IPS-20b (cell line): ENCODE measurements around the gene UNC5B.

Experiments used
- H3K27ac ChIP-seq: one replicate; pipeline ENCODE4 v1.5.1; 2013; ENCODE audit warnings: low read length
- H3K27me3 ChIP-seq: 2 replicates; pipeline ENCODE4 v1.6.1; 2013; ENCODE audit warnings: mild to moderate bottlenecking, low read length, inconsistent platforms; ENCODE audit not compliant: insufficient read depth
- H3K36me3 ChIP-seq: 2 replicates; pipeline ENCODE4 v1.6.1; 2013; ENCODE audit warnings: low read depth, mild to moderate bottlenecking, inconsistent platforms, low read length, moderate library complexity; ENCODE audit not compliant: insufficient read depth
- H3K4me1 ChIP-seq: 2 replicates; pipeline ENCODE4 v1.6.1; 2013; ENCODE audit warnings: mild to moderate bottlenecking, control low read depth, inconsistent platforms, low read length, moderate library complexity; ENCODE audit not compliant: insufficient read depth
- H3K4me3 ChIP-seq: 2 replicates; pipeline ENCODE4 v1.5.1; 2013; ENCODE audit warnings: mild to moderate bottlenecking, low read length, inconsistent platforms
- H3K9ac ChIP-seq: 2 replicates; pipeline ENCODE4 v1.6.1; 2013; ENCODE audit warnings: low read depth, mild to moderate bottlenecking, inconsistent platforms, low read length, moderate library complexity
- H3K9me3 ChIP-seq: 2 replicates; pipeline ENCODE4 v1.6.1; 2013; ENCODE audit warnings: mild to moderate bottlenecking, low read depth, low read length, inconsistent platforms; ENCODE audit not compliant: insufficient read depth

UNC5B gene

GRCh38 chr10:71236822-71237682, 24.7 kb downstream of the UNC5B start:
- Histone ChIP-seq H3K9ac (no peak overlapping the region), H3K4me1 (peaks cover 26% of the 10 kb centered on the region), H3K27ac (no peak overlapping the region), H3K9me3 (no peaks in the 10 kb centered on the region), H3K36me3 (no peaks in the 10 kb centered on the region), H3K4me3 (no peak overlapping the region), H3K27me3 (no peaks in the 10 kb centered on the region)

GRCh38 chr10:71237843-71238623, 25.7 kb downstream of the UNC5B start:
- H3K4me1 ChIP-seq = peaks cover 26% of the 10 kb centered on the region
- H3K4me3 ChIP-seq = no peak overlapping the region
- H3K9ac ChIP-seq = no peak overlapping the region
- no peak overlapping the region for H3K27ac ChIP-seq
- H3K9me3 ChIP-seq = no peaks in the 10 kb centered on the region
- no peaks in the 10 kb centered on the region for H3K27me3 ChIP-seq
- H3K36me3 ChIP-seq = no peaks in the 10 kb centered on the region

- Histone ChIP-seq H3K4me3 (no peak overlapping the region), H3K9me3 (no peaks in the 10 kb centered on the region), H3K27ac (no peak overlapping the region), H3K9ac (no peak overlapping the region), H3K4me1 (peaks cover 26% of the 10 kb centered on the region), H3K36me3 (no peaks in the 10 kb centered on the region), H3K27me3 (no peaks in the 10 kb centered on the region)
These were observed 26.3 kb downstream of the UNC5B start for GRCh38 chr10:71238626-71239025.

DNA sequence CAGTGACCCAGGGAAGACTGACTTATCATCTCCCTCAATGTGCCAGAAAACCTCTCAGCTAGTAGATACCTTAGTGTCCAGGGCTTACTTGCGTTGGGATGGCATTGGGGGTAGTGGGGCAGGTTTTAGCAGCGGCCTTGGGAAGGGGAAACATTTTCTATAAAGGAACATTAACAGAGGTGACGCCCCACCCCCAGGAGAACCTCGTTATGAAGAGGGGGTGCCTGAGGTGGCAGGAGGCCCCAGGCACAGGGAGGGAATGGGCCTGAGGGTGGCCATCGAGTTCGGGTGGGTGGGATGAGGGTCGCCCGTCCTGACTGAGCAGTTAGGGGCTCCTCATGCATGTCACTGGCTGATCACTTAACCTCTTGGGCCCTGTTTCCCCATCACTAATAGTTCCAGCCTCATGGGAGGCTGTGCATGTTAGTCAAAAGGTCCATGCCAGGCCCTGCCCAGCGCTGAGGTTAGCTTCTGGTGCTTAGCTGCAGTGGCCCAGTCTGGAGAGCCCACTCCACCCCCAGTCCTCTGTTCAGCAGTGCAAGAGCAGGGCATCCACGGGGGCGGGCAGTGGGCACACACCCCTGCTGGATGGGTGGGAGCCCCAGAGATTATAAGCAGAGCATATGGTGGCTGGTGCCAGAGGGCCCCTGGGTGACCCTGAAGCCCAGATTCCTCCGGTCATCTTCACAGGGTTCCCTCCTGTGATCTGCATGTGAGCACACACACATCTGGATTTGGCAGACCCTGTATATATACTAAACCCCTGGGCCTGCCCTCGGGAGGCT, 27.0 kb downstream of the UNC5B start:
- Histone ChIP-seq H3K9ac (no peak overlapping the region), H3K4me3 (no peak overlapping the region), H3K27ac (no peak overlapping the region), H3K4me1 (peaks cover 22% of the 10 kb centered on the region), H3K27me3 (no peaks in the 10 kb centered on the region), H3K9me3 (no peaks in the 10 kb centered on the region), H3K36me3 (no peaks in the 10 kb centered on the region)

GRCh38 chr10:71239946-71240795, 27.8 kb downstream of the UNC5B start:
- Histone ChIP-seq H3K9ac (no peak overlapping the region), H3K36me3 (no peaks in the 10 kb centered on the region), H3K9me3 (no peaks in the 10 kb centered on the region), H3K27me3 (no peaks in the 10 kb centered on the region), H3K4me1 (peaks cover 19% of the 10 kb centered on the region), H3K4me3 (no peak overlapping the region), H3K27ac (no peak overlapping the region)

GRCh38 chr10:71241114-71241829, 28.9 kb downstream of the UNC5B start:
- Histone ChIP-seq H3K27ac (no peak overlapping the region), H3K4me3 (no peak overlapping the region), H3K27me3 (no peaks in the 10 kb centered on the region), H3K9me3 (no peaks in the 10 kb centered on the region), H3K4me1 (peaks cover 12% of the 10 kb centered on the region; the same call in 1 of the 2 replicates), H3K9ac (no peak overlapping the region), H3K36me3 (no peaks in the 10 kb centered on the region)

DNA sequence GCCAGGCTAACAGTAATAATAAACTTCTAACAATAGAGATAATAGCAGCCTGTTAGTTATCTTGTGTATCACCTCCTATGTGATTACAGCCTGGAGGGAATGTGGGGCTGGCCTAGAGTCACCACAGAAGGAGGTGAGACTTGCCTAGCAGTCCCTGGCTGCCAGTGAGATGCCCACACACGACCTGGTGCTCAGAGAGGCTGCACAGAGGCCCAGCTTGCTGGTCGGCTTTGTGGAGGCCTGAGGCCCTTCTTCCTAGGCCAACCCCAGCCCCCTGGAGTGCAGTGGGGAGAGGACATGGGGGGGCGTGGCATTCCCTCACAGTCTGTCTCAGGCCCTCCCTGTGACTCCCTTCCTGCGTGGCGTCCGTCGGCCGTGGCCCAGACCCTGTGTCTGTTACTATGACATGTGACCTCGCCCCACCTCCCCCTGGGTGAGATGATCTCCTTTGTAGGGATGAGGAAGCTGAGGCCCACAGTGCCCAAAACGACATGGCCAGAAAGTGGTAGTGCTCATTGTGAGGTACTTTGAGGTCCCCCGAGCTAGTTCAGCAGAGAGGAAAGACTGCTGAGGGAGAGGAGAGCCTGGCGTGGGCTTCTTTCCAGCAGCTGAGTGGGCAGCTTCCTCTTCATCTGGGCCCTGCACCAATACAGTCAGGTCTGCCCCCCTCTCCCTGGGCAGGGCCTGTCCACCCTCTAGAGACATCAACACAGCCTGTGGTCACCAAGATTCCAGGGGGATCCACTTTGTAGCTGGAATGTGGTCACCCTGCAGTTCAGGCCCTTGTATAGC, 29.7 kb downstream of the UNC5B start:
- no peaks in the 10 kb centered on the region for H3K36me3 ChIP-seq
- H3K9ac ChIP-seq = no peak overlapping the region
- no peak overlapping the region for H3K27ac ChIP-seq
- no peaks in the 10 kb centered on the region for H3K9me3 ChIP-seq
- H3K4me1 ChIP-seq = peaks cover 7% of the 10 kb centered on the region; the same call in 1 of the 2 replicates
- no peaks in the 10 kb centered on the region for H3K27me3 ChIP-seq
- H3K4me3 ChIP-seq = no peak overlapping the region

GRCh38 chr10:71242622-71243009, 30.2 kb downstream of the UNC5B start:
- Histone ChIP-seq H3K27ac (no peak overlapping the region), H3K9me3 (no peaks in the 10 kb centered on the region), H3K9ac (no peak overlapping the region), H3K4me3 (no peak overlapping the region), H3K4me1 (peaks cover 3% of the 10 kb centered on the region; the same call in 1 of the 2 replicates), H3K27me3 (no peaks in the 10 kb centered on the region), H3K36me3 (no peaks in the 10 kb centered on the region)

DNA sequence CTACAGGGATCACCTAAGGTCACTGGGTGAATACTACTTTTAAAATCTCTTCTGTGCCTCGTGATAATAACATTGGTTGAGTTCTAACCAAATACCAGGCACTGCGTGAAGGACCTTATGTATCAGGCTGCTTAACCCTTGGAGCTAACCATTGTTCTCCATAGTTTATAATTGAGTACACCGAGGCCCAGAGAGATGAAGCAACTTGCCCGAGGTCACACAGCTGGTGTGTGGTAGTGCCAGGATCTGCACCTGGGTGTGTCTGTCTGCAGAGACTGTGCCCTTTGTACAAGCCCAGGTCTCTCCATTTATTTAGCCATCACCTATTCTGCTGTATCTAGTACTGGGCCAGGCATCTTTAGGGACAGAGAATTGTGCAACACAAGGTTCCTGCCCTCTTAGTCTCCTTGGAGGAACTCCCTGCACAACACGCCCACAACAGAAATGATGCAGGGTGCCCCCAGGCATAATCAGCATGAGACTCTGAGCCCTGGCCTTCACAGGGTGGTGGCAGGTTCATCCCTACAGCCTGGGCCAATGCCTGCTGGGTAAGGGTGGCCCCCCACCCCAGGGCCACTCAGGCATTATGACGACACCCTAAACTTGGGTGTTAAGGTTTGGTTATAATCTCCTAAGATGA, 31.5 kb downstream of the UNC5B start:
- no peaks in the 10 kb centered on the region for H3K27me3 ChIP-seq
- H3K4me3 ChIP-seq = no peak overlapping the region
- H3K4me1 ChIP-seq = no peaks in the 10 kb centered on the region
- H3K9ac ChIP-seq = no peak overlapping the region
- H3K36me3 ChIP-seq = no peaks in the 10 kb centered on the region
- no peak overlapping the region for H3K27ac ChIP-seq
- no peaks in the 10 kb centered on the region for H3K9me3 ChIP-seq
